ENCODE data around the gene ZWINT.
A peak's percentile ranks its signal among the peaks of the same experiment; 100 is the strongest.

The ZWINT gene, protein sequence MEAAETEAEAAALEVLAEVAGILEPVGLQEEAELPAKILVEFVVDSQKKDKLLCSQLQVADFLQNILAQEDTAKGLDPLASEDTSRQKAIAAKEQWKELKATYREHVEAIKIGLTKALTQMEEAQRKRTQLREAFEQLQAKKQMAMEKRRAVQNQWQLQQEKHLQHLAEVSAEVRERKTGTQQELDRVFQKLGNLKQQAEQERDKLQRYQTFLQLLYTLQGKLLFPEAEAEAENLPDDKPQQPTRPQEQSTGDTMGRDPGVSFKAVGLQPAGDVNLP

DNA sequence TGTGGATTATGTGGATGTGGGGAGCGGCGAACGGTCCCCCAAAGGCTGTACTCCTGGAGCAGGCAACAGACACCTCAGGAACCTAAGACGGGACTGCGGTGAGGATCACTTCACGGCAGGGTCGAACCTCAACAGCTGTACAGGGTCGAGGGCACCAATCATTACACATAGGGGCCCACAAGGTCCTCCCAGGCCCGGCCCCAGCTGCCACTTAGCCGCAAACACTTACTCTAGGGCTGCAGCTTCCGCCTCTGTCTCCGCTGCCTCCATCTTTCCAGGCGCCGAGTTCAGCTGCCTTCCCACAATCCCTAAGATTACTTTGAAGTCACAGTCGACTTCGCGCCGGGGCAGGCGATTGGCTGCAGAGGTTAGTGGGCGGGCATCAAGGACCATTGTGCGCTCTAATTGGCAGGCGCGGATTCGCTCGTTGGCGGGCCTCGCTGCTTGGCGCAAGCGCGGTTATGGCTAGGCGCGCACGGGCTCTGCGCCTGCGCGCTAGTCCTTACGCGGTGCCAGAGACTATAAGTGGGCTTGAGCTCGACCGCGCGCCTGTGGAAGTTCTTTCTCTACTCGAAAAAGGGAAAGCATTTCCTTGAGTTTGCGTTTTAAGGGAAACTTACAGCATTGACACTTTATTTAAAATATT lies at the start of gene ZWINT:
Gene ZWINT, minus strand, starts transcription at position 293 of the 646 bp plus-strand sequence. Its CDS starts 23 bp downstream, at position 270.
- DNase-seq, result peak; percentile 98

DNA sequence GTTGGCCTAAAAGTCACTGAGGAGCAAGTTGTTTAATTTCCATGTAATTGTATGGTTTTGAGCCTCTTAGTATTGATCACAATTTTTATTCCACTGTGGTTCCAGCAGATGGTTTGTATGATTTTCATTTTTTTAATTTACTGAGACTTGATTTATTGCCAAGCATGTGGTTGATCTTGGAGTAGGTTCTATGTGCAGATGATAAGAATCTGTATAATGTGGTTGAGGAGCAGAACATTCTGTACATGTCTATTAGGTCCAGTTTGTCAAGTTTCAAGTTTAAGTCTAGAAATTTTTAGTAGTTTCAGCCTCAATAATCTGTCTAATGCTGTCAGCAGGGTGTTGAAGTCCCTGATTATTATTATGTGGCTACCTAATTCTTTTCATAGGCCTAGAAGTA lies 22.7 kb upstream of the ZWINT start:
- no peak for DNase-seq

DNA sequence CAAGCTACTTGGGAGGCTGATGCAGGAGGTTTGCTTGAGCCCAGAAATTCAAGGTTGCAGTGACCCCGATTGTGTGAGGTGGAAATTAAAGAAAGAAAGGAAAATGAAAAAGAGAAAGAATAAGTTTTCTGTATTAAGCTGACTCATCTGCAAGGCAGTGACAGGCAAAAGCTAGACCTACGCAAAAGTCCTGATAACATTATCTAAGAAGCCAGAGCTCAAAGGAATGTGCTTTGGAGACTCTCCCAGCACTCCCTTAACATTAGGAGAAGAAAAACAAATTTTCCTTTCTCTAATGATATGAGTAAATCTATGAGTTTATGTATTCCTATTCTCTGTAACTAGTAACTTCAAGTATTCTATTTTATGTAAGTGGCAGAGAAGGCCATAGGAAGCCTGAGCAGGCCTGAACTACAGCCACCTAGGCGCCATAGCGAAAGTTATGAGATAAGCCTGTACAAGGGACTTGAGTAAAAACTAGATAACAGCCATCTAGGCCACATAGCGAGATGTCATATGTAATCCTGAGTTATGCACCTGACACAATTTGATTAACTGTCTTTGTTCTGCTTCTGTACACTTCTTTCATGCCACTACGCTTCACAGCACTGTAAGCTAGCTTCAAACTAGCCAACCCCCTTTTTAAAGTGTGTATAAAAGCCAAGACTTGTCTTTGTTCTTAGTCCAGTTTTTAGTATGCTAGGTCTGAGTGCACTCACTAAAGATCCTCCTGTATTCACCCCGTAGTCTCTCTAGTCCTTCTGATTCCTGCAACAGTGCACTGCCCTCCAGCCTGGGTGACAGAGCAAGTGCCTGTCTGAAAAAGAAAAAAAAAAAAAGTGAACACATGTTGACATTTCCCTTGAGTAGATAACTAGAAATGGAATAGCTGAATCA lies 9.4 kb upstream of the ZWINT start:
- DNase-seq, result peak; percentile 51

DNA sequence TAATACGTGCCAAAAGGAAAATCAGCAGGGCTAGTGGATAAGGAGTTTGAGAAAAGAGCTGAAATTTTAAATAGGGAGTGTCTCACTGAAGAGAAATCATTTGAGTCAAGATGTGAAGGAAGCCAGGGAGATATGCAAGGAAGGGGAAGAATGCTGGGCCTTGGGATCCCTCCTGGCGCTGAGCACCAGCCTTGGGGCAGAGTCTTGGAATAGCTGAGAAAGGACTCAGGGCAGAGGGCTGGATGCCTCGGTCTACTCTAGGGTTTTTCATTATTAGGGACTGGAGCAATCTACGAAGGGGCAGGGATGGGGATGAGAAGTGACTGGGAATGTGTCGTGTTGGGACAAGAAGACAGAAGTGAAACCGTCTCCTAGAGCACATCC lies 484 bp downstream of the ZWINT start:
- no peak for DNase-seq

DNA sequence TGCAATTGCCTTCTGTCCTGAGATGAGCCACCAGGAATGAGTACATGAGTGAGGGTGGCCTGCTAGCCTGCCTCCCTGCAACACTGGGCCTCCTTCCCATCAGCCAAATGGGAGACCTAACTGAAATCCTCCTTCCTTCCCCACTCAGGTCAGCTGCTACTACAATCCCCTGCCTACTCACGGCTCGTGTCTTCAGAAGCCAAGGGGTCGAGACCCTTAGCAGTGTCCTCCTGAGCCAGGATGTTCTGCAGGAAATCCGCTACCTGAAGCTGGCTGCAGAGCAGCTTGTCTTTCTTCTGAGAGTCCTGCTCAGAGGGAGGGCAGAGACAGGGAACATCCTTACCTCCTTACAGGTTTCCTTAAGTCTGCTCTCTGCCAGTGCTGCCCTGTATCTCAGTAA lies 1.2 kb downstream of the ZWINT start:
- no peak for DNase-seq

DNA sequence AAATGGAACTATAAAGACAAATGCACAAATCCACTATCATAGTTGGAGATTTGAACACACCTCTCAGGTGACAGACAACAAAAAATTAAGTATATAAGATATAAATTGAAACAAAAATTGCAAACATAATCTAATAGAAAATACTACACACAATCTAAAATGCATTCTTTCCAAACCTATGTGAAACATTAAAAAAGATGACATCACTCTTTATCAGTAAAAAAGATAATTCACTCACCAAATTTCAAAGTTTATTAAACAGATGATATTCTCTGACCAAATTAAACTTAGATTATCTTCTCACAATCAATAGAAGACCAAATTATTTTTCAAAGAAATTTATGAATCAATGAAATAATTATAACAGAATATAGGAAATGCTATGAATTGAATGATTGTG lies 4.0 kb downstream of the ZWINT start:
- DNase-seq, result no peak

DNA sequence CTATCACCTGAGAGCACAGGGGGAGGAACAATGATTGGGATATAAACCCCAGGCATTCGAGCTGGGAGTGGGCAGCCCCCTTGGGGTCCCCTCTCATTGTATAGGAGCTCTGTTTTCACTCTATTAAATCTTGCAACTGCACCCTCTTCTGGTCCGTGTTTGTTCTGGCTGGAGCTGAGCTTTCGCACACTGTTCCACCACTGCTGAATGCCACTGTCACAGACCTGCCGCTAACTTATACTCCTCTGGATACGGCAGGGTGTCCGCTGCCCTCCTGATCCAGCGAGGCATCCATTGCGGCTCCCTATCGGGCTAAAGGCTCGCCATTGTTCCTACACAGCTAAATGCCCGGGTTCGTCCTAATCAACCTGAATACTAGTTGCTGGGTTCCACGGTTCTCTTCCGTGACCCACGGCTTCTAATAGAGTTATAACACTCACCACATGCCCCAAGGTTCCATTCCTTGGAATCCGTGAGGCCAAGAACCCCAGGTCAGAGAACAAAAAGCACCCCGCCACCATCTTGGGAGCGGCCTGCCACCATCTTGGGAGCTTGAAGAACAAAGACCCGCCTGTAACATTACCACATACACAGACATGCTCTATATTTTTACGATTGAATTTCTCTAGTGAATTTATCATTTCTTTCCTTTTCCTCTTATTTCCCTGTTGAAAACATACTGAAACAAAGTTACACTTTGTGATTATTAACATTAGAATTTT lies 9.0 kb downstream of the ZWINT start:
- DNase-seq, result no peak

DNA sequence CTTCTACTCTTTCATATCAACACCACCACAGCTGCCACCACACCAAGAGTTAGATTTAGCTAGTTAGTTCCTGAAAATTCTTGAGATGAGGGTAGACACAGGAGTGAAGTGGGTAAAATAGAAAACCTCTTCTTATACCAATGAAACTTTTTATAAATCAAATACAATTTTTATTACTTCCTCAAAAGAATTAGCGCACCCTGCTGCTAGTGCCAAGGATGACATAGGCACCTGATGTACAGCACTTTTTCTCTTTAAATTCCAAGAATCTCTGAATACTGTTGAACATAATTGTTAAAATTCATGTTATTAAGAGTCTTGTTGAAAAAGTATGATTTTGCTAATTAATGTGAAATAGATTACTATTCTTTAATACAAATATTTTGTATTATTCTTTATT lies 11.4 kb downstream of the ZWINT start:
- peak; percentile 45 for DNase-seq

DNA sequence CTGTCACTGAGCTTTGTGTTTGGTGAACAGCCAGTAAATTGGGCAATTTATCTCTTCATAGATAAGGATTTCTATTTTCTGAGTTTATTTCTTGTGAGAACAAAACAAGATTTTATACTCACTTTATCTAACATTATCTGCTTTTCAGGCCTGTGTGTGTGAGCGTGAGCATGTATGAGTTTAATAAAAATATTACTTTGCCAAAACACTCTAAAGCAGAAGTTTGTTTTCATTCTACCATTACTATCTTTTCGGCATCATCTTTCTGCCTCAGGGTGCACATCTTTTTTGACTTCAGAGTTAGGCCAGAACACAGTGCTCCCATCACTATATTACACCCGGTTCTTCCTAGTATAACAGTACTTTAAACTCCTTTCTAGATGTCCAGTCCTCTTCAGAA lies 13.0 kb downstream of the ZWINT start:
- DNase-seq, result no peak

DNA sequence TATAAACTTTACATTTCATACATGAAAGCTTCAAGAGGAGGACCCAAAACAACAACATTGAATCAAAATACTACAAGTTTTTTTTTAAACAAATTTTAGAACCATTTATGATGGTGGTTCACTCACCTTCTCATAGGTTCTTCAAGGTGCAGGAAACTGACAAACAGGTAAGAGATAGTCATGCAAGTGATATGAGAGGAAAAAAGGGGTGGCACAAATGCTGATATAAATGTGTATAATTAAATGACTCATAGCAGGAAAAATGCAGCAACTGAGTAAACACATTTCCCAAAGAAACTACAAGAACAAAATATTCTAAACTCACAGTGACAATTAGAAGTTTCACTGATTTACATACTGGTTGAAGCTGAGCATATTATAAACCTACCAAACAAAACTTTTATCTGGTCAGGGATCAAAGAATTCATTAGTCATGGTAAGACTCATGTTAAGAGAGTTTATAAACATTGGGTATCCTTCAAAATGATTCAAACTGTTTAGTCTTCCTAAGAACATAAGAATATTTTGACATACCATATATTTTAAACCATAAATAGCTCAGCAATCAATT lies 14.1 kb downstream of the ZWINT start:
- no peak for DNase-seq

DNA sequence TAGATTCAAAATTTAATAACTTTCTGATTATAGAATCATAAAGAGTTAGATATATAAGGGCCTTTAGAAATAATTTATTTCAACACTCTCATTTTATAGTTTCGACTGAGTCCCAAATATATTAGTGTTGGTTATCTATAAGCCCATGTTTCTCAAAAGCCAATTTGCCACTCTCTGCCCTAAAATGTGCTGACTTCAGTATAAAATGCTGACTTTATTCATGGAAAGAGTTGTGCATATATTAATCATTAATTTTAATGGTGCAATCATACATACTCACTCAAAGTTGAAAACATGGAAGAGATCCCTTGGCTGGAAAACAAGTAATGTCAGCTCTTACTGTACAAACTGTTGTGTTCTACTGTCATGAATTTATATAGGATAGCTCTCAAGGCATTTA lies 19.4 kb downstream of the ZWINT start:
- DNase-seq, result no peak

DNA sequence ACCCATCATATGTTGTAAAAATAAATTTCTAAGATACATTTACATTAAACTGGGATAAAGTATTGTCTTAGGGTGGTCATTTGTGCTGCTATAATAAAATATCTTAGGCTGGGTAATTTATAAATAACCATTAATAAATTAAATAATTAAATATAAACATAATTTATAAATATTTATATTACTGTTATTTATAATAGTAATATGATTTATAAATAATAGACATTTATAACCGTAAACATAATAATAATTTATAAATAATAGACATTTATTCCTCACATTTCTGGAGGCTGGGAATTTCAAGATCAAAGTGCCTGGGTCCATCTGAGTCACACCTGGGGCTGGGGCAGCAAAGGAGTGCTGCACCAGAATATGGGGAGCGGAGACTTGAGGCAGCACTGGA lies 31.1 kb downstream of the ZWINT start:
- DNase-seq, result no peak

DNA sequence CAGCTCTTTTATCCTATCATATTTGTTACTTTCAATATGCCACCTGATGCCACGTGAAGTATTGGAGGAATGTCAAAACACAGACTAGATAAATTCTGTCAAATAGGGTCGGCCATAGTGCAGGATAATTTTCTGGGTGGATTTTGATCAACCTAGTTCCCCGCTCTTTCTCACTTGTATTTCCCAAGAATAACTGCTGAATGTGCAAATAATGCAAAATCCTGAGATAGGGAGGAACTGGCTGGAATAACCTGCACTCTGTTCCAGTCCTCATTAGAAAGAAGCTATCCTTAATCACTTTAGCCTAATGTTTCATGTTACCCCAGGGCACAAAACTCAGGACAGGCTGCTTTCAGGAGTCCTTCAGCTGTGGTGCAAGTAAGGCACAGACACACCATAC lies 33.9 kb downstream of the ZWINT start:
- DNase-seq, result no peak

DNA sequence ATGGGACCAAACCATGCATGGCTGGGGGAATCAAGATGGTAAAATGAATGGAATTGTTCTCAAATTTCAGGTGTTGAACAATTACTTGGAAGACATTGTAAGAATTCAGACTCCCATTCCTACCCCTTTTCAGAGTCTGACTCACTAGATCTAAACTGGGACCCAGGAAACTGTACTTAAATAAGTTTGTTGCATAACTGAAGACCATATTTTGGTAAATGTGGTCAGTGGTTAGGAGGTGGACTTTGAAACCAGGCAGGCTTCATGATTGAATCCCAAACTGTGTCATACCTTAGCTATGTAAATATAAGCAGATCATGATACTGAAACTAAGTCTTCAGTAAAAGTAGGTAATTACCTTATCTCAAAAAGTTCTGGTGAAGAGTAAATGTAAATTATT lies 41.7 kb downstream of the ZWINT start:
- DNase-seq, result no peak

DNA sequence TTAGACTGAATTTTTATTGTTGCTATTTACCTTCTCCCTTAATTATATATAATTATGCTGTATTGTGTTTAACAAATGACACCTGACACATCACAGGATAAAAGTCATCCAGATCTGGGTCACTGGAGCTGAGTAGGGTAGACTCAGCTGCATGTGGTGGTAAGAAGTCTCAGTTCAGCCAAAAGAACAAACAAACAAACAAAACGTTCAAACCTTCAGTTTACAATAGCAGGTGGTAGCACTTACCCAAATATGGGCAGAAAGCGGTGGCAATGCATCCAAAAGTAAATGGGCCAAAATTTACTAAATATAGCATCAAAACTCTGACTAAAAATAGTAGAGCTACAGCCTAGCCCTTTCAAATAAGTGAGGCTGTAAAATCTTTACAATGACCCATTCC lies 42.2 kb downstream of the ZWINT start:
- no peak for DNase-seq

DNA sequence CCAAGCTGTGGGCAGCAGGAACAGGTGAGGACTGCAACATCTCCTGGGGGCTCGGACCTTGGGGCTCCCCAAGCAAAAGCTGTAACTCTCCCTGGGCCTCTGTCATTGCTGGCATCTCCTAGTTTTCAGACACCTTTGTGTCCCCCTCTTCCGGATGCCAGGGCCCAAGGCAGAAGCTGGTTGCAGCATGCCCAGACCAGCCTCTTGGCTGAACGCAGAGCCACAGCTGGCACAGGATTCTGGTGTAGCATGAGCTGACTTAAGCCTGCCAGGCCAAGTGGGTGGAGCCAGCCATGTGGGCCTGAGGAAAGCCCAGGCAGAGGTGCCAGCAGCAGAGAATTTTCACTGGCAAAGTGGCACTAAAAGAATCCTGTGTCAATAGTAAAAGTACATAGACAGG lies 43.5 kb downstream of the ZWINT start:
- no peak for DNase-seq

DNA sequence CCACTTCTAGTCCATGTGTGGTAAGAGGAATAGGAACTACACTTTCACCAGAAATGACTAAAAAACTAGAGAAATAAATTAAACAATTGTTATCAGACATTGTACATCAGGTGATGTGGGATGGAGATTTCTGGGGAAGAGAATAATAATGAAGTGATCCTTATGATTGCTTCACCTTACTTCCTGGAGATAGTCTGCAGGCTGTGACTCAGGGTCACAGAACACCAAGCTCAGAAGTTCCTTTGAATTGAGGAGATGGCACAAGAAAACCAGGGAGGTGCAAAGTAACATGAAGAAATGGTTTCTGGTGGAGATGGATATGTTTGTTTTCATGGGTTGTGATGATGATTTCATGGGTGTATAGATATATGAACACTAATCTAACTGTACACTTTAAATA lies 44.5 kb downstream of the ZWINT start:
- DNase-seq, result no peak
